Trophoblast cell (in vitro differentiated cells and primary cell): ENCODE results near the gene TMC2.

Source experiments
- DNase-seq, 2 donors: peaks; one replicate each; pipeline ENCODE4 v3.0.0-alpha.2; 2016
- H2AFZ ChIP-seq: 2 replicates; pipeline ENCODE4 v1.6.1; 2013; ENCODE audit warnings: low read length, moderate library complexity, mild to moderate bottlenecking; ENCODE audit not compliant: insufficient read depth, poor library complexity
- H2AK5ac ChIP-seq: 2 replicates; pipeline ENCODE4 v1.6.1; 2013; ENCODE audit warnings: mild to moderate bottlenecking, low read length
- H2BK120ac ChIP-seq: 2 replicates; pipeline ENCODE4 v1.6.1; 2013; ENCODE audit warnings: low read length, mild to moderate bottlenecking, moderate library complexity; ENCODE audit not compliant: insufficient read depth, poor library complexity
- H2BK12ac ChIP-seq: 2 replicates; pipeline ENCODE4 v1.6.1; 2013; ENCODE audit warnings: mild to moderate bottlenecking, low read length, moderate library complexity
- H2BK5ac ChIP-seq: 2 replicates; pipeline ENCODE4 v1.6.1; 2013; ENCODE audit warnings: low read length, low read depth, moderate library complexity, mild to moderate bottlenecking; ENCODE audit not compliant: poor library complexity
- H3K14ac ChIP-seq: 2 replicates; pipeline ENCODE4 v1.6.1; 2013; ENCODE audit warnings: mild to moderate bottlenecking, low read length
- H3K18ac ChIP-seq: 2 replicates; pipeline ENCODE4 v1.6.1; 2013; ENCODE audit warnings: mild to moderate bottlenecking, low read length
- H3K23ac ChIP-seq: 2 replicates; pipeline ENCODE4 v1.6.1; 2013; ENCODE audit warnings: low read length
- H3K27ac ChIP-seq: 2 replicates; pipeline ENCODE4 v1.5.1; 2013; ENCODE audit warnings: low read depth, mild to moderate bottlenecking, inconsistent platforms, low read length, moderate library complexity
- H3K27me3 ChIP-seq: 2 replicates; pipeline ENCODE4 v1.6.1; 2013; ENCODE audit warnings: inconsistent platforms, mild to moderate bottlenecking, low read length, moderate library complexity; ENCODE audit not compliant: insufficient read depth
- H3K36me3 ChIP-seq, 2 experiments: 1 replicate in 1 of 2; 2 replicates in 1 of 2; pipeline ENCODE4 v1.6.1; 2013; ENCODE audit warnings: low read length in 2 of 2, mild to moderate bottlenecking in 2 of 2, moderate library complexity in 1 of 2; ENCODE audit not compliant: insufficient read depth in 2 of 2, control insufficient read depth in 1 of 2
- H3K4ac ChIP-seq: 2 replicates; pipeline ENCODE4 v1.6.1; 2013; ENCODE audit warnings: low read depth, mild to moderate bottlenecking, low read length, moderate library complexity
- H3K4me1 ChIP-seq, 2 experiments: 1 replicate in 1 of 2; 2 replicates in 1 of 2; pipeline ENCODE4 v1.6.1; 2013; ENCODE audit warnings: low read length in 2 of 2, mild to moderate bottlenecking in 2 of 2, moderate library complexity in 1 of 2; ENCODE audit not compliant: insufficient read depth in 2 of 2, control insufficient read depth in 1 of 2
- H3K4me2 ChIP-seq: 2 replicates; pipeline ENCODE4 v1.6.1; 2013; ENCODE audit warnings: inconsistent platforms, mild to moderate bottlenecking, low read length, moderate library complexity
- H3K4me3 ChIP-seq: 2 replicates; pipeline ENCODE4 v1.5.1; 2013; ENCODE audit warnings: mild to moderate bottlenecking, low read depth, low read length, inconsistent platforms
- H3K79me1 ChIP-seq: one replicate; pipeline ENCODE4 v1.6.1; 2013; ENCODE audit warnings: low read length
- H3K79me2 ChIP-seq: 2 replicates; pipeline ENCODE4 v1.6.1; 2013; ENCODE audit warnings: low read length, mild to moderate bottlenecking; ENCODE audit not compliant: control insufficient read depth, insufficient read depth, poor library complexity
- H3K9ac ChIP-seq: 2 replicates; pipeline ENCODE4 v1.6.1; 2013; ENCODE audit warnings: mild to moderate bottlenecking, low read length
- H3K9me3 ChIP-seq: 2 replicates; pipeline ENCODE4 v1.6.1; 2013; ENCODE audit warnings: low read depth, mild to moderate bottlenecking, control low read depth, inconsistent platforms, low read length; ENCODE audit not compliant: insufficient read depth
- H4K12ac ChIP-seq: 2 replicates; pipeline ENCODE4 v1.6.1; 2013; ENCODE audit warnings: low read depth, mild to moderate bottlenecking, low read length, moderate library complexity
- H4K8ac ChIP-seq: 2 replicates; pipeline ENCODE4 v1.6.1; 2013; ENCODE audit warnings: low read depth, mild to moderate bottlenecking, low read length, moderate library complexity
- H4K91ac ChIP-seq: one replicate; pipeline ENCODE4 v1.6.1; 2013; ENCODE audit warnings: low read depth, mild to moderate bottlenecking, low read length, moderate library complexity
- WGBS: extraction: QIAGEN DNeasy Blood & Tissue Kit; methylation state at CpG from one replicate; pipeline ENCODE4 v1.1.7; 2013; ENCODE audit warnings: missing lambda C conversion rate; ENCODE audit not compliant: insufficient read length, insufficient coverage; ENCODE audit errors: extremely low coverage; 5-methylcytosine and 5-hydroxymethylcytosine counted together

The TMC2 gene

DNA sequence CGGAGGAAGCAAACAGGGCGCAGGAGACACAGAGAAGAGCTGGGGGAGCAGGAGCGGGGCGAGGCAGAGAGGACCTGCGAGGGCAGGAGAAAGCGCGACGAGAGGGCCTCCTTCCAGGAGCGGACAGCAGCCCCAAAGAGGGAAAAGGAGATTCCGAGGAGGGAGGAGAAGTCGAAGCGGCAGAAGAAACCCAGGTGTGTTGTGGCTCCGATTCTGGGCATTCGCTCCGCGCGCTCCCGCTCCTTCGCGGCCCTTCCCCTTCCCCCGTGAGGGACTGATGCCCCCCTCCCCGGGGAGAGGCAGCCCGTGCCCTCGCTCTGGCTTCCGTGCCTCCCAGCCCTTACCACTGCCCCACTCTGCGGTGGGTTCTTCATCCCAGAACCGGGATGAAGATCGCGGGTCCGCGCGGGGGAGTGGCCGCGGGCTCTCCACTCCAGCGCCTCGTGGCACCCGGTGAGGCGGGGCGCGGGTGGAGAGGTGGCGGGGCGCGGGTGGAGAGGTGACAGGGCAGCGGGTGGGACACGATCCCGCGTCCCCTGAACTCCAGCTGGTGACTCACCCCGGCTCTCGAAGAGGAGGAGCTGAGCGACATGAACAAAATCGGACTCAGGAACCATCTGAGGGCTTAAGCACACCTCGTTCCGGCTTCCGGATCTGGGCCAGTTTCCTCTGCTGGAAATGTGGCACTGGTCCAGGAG lies 22.4 kb downstream of the TMC2 start:
- Histone ChIP-seq H2BK5ac (no peak overlapping the region), H3K27me3 (peaks cover 28% of the 10 kb centered on the region), H2BK12ac (no peak overlapping the region), H3K79me1 (no peaks in the 10 kb centered on the region), H4K8ac (no peak overlapping the region), H3K4ac (no peak overlapping the region), H3K14ac (no peak overlapping the region), H3K18ac (no peak overlapping the region), H3K9me3 (peaks cover 4% of the 10 kb centered on the region), H3K23ac (no peak overlapping the region), H3K9ac (no peak overlapping the region), H3K4me2 (peak overlapping the region; percentile 35), H3K4me1 (no peaks in the 10 kb centered on the region), H2BK120ac (no peak overlapping the region), H3K4me3 (no peak overlapping the region), H3K27ac (no peak overlapping the region), H3K79me2 (no peaks in the 10 kb centered on the region), H2AFZ (no peak overlapping the region), H4K91ac (no peak overlapping the region), H4K12ac (no peak overlapping the region), H2AK5ac (no peak overlapping the region), H3K36me3 (no peaks in the 10 kb centered on the region)
- no CpG with 5 or more reads among the region's 54 CpGs for WGBS
- no peak for DNase-seq

DNA sequence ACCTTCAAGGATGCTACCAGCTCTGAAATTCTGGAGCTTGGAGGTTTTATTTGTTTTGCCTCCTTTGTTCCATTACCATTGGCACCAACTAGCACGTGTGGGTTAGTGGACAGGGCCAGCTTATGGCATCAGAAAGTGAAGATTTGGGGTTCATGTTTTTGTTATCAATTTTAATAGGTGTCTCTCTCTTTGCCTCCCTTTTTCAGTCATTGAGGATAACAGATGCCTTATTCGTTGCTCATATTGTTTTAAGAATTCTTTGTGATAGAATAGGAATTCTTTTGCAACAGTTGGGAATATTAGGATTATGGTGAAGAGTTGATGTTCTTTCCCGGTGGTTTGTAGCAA lies 22.9 kb downstream of the TMC2 start:
- Histone ChIP-seq H4K12ac (no peak overlapping the region), H3K4me2 (no peak overlapping the region), H4K91ac (no peak overlapping the region), H2BK12ac (no peak overlapping the region), H2BK120ac (no peak overlapping the region), H3K79me2 (no peaks in the 10 kb centered on the region), H3K4ac (no peak overlapping the region), H3K36me3 (no peaks in the 10 kb centered on the region), H3K27me3 (peaks cover 28% of the 10 kb centered on the region), H3K14ac (no peak overlapping the region), H3K18ac (no peak overlapping the region), H3K4me3 (no peak overlapping the region), H2BK5ac (no peak overlapping the region), H2AFZ (no peak overlapping the region), H3K79me1 (no peaks in the 10 kb centered on the region), H4K8ac (no peak overlapping the region), H3K27ac (no peak overlapping the region), H3K9ac (no peak overlapping the region), H3K23ac (no peak overlapping the region), H2AK5ac (no peak overlapping the region), H3K4me1 (no peaks in the 10 kb centered on the region), H3K9me3 (peaks cover 4% of the 10 kb centered on the region)
- DNase-seq: no peak
- no CpG with 5 or more reads among the region's 3 CpGs for WGBS

DNA sequence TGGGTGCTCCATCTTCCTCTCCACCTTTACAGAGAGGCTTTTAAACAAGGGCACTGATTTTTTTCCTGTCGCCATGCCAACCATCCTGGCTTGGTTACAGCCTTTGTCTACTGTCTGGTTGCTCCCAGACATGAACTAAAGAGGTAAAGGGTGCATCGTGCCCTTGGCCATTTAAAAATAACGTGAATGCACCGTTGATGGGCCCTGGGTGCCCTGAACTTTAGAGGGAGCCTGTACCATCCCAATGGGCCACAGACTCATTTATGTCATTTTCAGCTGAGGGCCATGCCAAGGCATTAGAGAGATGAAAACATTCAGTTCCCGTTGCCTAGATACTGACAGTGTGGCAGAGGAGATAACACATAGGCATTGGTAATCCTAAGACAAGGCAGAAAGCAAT lies 23.3 kb downstream of the TMC2 start:
- no CpG with 5 or more reads among the region's 5 CpGs for WGBS
- Histone ChIP-seq H3K27me3 (peaks cover 28% of the 10 kb centered on the region), H3K79me1 (no peaks in the 10 kb centered on the region), H2AK5ac (no peak overlapping the region), H4K8ac (no peak overlapping the region), H3K4me3 (no peak overlapping the region), H3K9ac (no peak overlapping the region), H2BK120ac (no peak overlapping the region), H2BK5ac (no peak overlapping the region), H3K18ac (no peak overlapping the region), H3K9me3 (peaks cover 4% of the 10 kb centered on the region), H3K23ac (no peak overlapping the region), H3K36me3 (no peaks in the 10 kb centered on the region), H4K12ac (no peak overlapping the region), H4K91ac (no peak overlapping the region), H2AFZ (no peak overlapping the region), H2BK12ac (no peak overlapping the region), H3K27ac (no peak overlapping the region), H3K79me2 (no peaks in the 10 kb centered on the region), H3K4me2 (no peak overlapping the region), H3K4me1 (no peaks in the 10 kb centered on the region), H3K4ac (no peak overlapping the region), H3K14ac (no peak overlapping the region)
- no peak for DNase-seq

DNA sequence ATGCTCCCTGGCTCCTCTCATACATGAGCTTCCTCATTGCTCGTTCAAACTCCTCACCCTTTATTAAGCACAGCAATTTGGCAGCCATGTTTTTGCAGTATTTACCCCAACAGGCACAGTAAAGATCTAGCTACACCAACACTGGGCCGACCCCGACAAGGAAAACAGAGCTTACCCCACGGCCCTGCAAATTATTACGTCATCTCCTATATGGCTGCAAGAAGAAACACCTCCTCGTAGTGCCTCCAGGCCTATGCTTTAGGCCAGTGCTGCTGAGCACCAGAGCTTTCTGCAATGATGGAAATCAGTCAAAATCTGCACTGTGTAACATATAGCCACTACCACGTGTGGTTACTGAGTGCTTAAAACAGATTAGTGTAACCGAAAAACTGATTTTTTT lies 26.7 kb downstream of the TMC2 start:
- H3K4me2 ChIP-seq: no peak overlapping the region
- H3K9ac ChIP-seq: no peak overlapping the region
- no peak overlapping the region for H2AK5ac ChIP-seq
- H3K4ac ChIP-seq: no peak overlapping the region
- no peak overlapping the region for H3K14ac ChIP-seq
- no peaks in the 10 kb centered on the region for H3K79me1 ChIP-seq
- no peak overlapping the region for H2AFZ ChIP-seq
- H4K12ac ChIP-seq: no peak overlapping the region
- no CpG with 5 or more reads among the region's 8 CpGs for WGBS
- peaks cover 20% of the 10 kb centered on the region for H3K27me3 ChIP-seq
- no peak overlapping the region for H2BK120ac ChIP-seq
- H3K36me3 ChIP-seq: no peaks in the 10 kb centered on the region
- H2BK12ac ChIP-seq: no peak overlapping the region
- H3K27ac ChIP-seq: no peak overlapping the region
- no peaks in the 10 kb centered on the region for H3K4me1 ChIP-seq
- H3K79me2 ChIP-seq: no peaks in the 10 kb centered on the region
- no peak for DNase-seq
- no peak overlapping the region for H2BK5ac ChIP-seq
- H3K23ac ChIP-seq: no peak overlapping the region
- no peak overlapping the region for H4K8ac ChIP-seq
- H3K9me3 ChIP-seq: peaks cover 4% of the 10 kb centered on the region
- no peak overlapping the region for H3K18ac ChIP-seq
- H3K4me3 ChIP-seq: no peak overlapping the region
- no peak overlapping the region for H4K91ac ChIP-seq
